ENCODE results near the gene INSIG1. TPM values are rescaled to one million over a fixed set of nuclear protein-coding genes. Genes with fewer than 3 reads are reported as not detected.

The INSIG1 gene
- total RNA-seq, 1 donor from 2014 or later = 90.7 TPM

Other genes with a start within 250 kb of the INSIG1 start
- not detected for gene HTR5A, start 227.6 kb upstream of the INSIG1 start, total RNA-seq
- not detected for gene EN2, start 160.3 kb downstream of the INSIG1 start, total RNA-seq
- gene CNPY1, start 248.7 kb downstream of the INSIG1 start, total RNA-seq = not detected

Data from upper lobe of right lung (tissue), 1 donor.